OCI-LY7 (cell line): ENCODE results near the gene NPNT.

Source experiments
- CTCF ChIP-seq: fragments of 200-600 bp; sonication (generic); conservative IDR thresholded peaks from 2 replicates; pipeline ENCODE4 v1.5.1; 2014; ENCODE audit warnings: mild to moderate bottlenecking, antibody characterized with exemption, low read length, moderate library complexity, mixed read lengths
- EZH2phosphoT487 ChIP-seq: fragments of 200-600 bp; sonication (generic); IDR thresholded peaks from 2 replicates; pipeline ENCODE4 v1.6.1; 2018; ENCODE audit warnings: low read depth, borderline replicate concordance, mild to moderate bottlenecking, mixed run types, antibody characterized with exemption, low read length, moderate library complexity, mixed read lengths

GRCh38 chr4:105859233-105859632 is 36.0 kb upstream of the NPNT start:
- TF ChIP-seq CTCF (no peak), EZH2phosphoT487 (no peak)
